ENCODE results near the gene CGN. TPM values are rescaled to one million over a fixed set of nuclear protein-coding genes. Genes with fewer than 3 reads are reported as not detected.

CGN gene
- total and polyA plus RNA-seq, 2 of the 13 experiments (the other 11 are each of a cell fraction or from before 2014, with no cell fraction given): 0.75 to 0.81 TPM

- no peak for TF ChIP-seq ZNF260 (CRISPR knock-in tag; IDR thresholded peaks at IDR 0.05; ENCODE audit: borderline replicate concordance, low read depth)
- TF ChIP-seq ZNF292 (CRISPR knock-in tag; IDR thresholded peaks at IDR 0.05; ENCODE audit: borderline replicate concordance, low read depth): peak; percentile 84; the same call in 1 of the 2 replicates
- TF ChIP-seq NONO (IDR thresholded peaks at IDR 0.05): no peak
- TF ChIP-seq NONO (CRISPR knock-in tag; conservative IDR thresholded peaks at IDR 0.05): peak; percentile 56
- TF ChIP-seq SRSF9 (IDR thresholded peaks at IDR 0.05; ENCODE audit: borderline replicate concordance, insufficient read depth, low read depth, low read length, poor library complexity, severe bottlenecking): no peak
- no peak for TF ChIP-seq SIX4 (CRISPR knock-in tag; IDR thresholded peaks at IDR 0.05)
- 0 out of 2 replicates have a peak, but pooled peaks have one; percentile 54 for TF ChIP-seq THAP7 (CRISPR knock-in tag; IDR thresholded peaks at IDR 0.05)
- peak; percentile 77 for TF ChIP-seq SALL1 (CRISPR knock-in tag; IDR thresholded peaks at IDR 0.05)
- TF ChIP-seq SIX1 (CRISPR knock-in tag; IDR thresholded peaks at IDR 0.05; ENCODE audit: borderline replicate concordance): peak; percentile 32; the same call in 1 of the 2 replicates
Measured at GRCh38 chr1:151513626-151514121, 2.5 kb downstream of the CGN start (continued).

- Histone ChIP-seq H3K4me3 (replicated peaks in 1 of 3; ENCODE audit: insufficient read depth in 1 of 3, low read depth in 2 of 3, low read length in 3 of 3) (peak overlapping the region in 2 of 3 experiments; percentile 6 to 80; a peak in 3 of 6 replicates), H3K27me3 (ENCODE audit: control insufficient read depth in 1 of 2, insufficient read depth in 2 of 2, low read length in 2 of 2) (peaks cover 0 to 16% of the 10 kb centered on the region in 2 experiments; a peak in 2 of 5 replicates), H3K36me3 (replicated peaks in 1 of 2; ENCODE audit: control insufficient read depth in 1 of 2, insufficient read depth in 2 of 2, low read length in 2 of 2) (no peaks in the 10 kb centered on the region; a peak in 1 of 5 replicates), H4K20me1 (ENCODE audit: insufficient read depth, low read length) (no peaks in the 10 kb centered on the region), H3K27ac (ENCODE audit: extremely low read length, insufficient read depth, low read length) (peak overlapping the region; percentile 58), H2AFZ (ENCODE audit: low read length) (no peak overlapping the region), H3K79me2 (ENCODE audit: insufficient read depth, low read length) (no peaks in the 10 kb centered on the region), H3K9ac (ENCODE audit: insufficient read depth, low read depth, low read length) (0 out of 2 replicates have a peak overlapping the region, but pooled peaks have one; percentile 46), H3K4me1 (ENCODE audit: insufficient read depth, low read length) (peaks cover 68% of the 10 kb centered on the region), H3K4me2 (ENCODE audit: low read depth, low read length) (peak overlapping the region; percentile 91), H3K9me3 (ENCODE audit: low read length) (no peaks in the 10 kb centered on the region)
- ChIA-PET POLR2A (interaction anchor here (0.9 to 2.4 kb wide), 2 partner anchors 25 to 40 kb away, joined by 3 to 11 read pairs; no protein-coding TSS in a partner anchor), CTCF (ENCODE audit: low intra/inter-chr PET ratio, low total read pairs) (no interaction called here)
- WGBS (ENCODE audit: low lambda C conversion rate): 0% methylated on average over 4 of the region's 4 CpGs
- DNase-seq (ENCODE audit: low spot score) (no peak), FAIRE-seq (peak; percentile 8), ATAC-seq (peak; percentile 7)
- intact Hi-C loops (cut with micrococcal nuclease; ENCODE audit: unreplicated experiment) (no loop called here), in situ Hi-C loops (cut with HindIII; ENCODE audit: extremely low pct_ligation_motif_present, low pct_unique_long_range_greater_than_20kb) (no loop called here)
- BruUV-seq (replicated peaks): no TSS peak
- peak; percentile 62 for TF ChIP-seq MNT (IDR thresholded peaks at IDR 0.05)
- TF ChIP-seq FOXP4 (CRISPR knock-in tag; IDR thresholded peaks at IDR 0.05): peak; percentile 44; the same call in 1 of the 2 replicates
- peak; percentile 50; the same call in 1 of the 2 replicates for TF ChIP-seq TFAP4 (IDR thresholded peaks at IDR 0.05; ENCODE audit: borderline replicate concordance, low read depth)
- peak; percentile 39; the same call in 1 of the 2 replicates for TF ChIP-seq MAX (IDR thresholded peaks at IDR 0.05)
- 0 out of 2 replicates have a peak, but pooled peaks have one; percentile 11 for TF ChIP-seq BCL6 (CRISPR knock-in tag; IDR thresholded peaks at IDR 0.05)
- peak; percentile 11; the same call in 1 of the 3 replicates for TF ChIP-seq MXI1 (IDR thresholded peaks at IDR 0.05; ENCODE audit: borderline replicate concordance, low read depth, low read length)
- 0 out of 2 replicates have a peak, but pooled peaks have one; percentile 6 for TF ChIP-seq FOXA3 (CRISPR knock-in tag; IDR thresholded peaks at IDR 0.05)
Measured at GRCh38 chr1:151514366-151514765, 3.2 kb downstream of the CGN start.
